ENCODE results near the gene CTDP1.

- no peak for TF ChIP-seq EZH2 (IDR thresholded peaks at IDR 0.05)
- no peak for TF ChIP-seq FOXP2 (optimal IDR thresholded peaks at IDR 0.05; ENCODE audit: control extremely low read depth, extremely low read length, insufficient read depth)
- no peak for TF ChIP-seq POLR2AphosphoS5 (IDR thresholded peaks at IDR 0.05; ENCODE audit: borderline replicate concordance, low read depth, low read length)
These were observed 104.7 kb downstream of the CTDP1 start for GRCh38 chr18:79784071-79784913.
